H1 (cell line): ENCODE results near the gene SNED1. TPM values are rescaled to one million over a fixed set of nuclear protein-coding genes. Genes with fewer than 3 reads are reported as not detected.

ENCODE experiments used
- BCL11A ChIP-seq, 2 experiments: IDR thresholded peaks; one replicate each; pipeline ENCODE4 v1.6.1; 2011; ENCODE audit warnings: low read depth in 2 of 2, low read length in 2 of 2, mild to moderate bottlenecking in 2 of 2
- KDM4A ChIP-seq: IDR thresholded peaks from one replicate; pipeline ENCODE4 v1.7.1; 2012; ENCODE audit warnings: low read depth, mild to moderate bottlenecking, moderate library complexity, low read length, inconsistent platforms; ENCODE audit not compliant: severe bottlenecking
- MAFK ChIP-seq: IDR thresholded peaks from 2 replicates; pipeline ENCODE4 v1.6.1; 2012; ENCODE audit warnings: low read depth, mild to moderate bottlenecking, improper control_type of control experiment, low read length
- polyA plus RNA-seq, 7 experiments: library from polyadenylated mRNA; depleted of rRNA in 3 of 7; stranded (reverse) in 5 of 7; unstranded in 2 of 7; fragments of >200 nt in 5 of 7; fragments of 200-250 nt in 2 of 7; gene quantifications; 1 replicate in 5 of 7; 2 replicates in 1 of 7; 4 replicates in 1 of 7; pipeline versions ENCODE4 v1.2.1 to v1.2.3, GENCODE V29; 2011 to 2013; ENCODE audit warnings: missing spikeins in 2 of 7, mixed read lengths in 2 of 7
- total RNA-seq: library from RNA; stranded (reverse); fragmentation: NEBNext Ultra II Directional; extraction: Animal tissue kit (Norgen Biotek cat#: 25700); gene quantifications from 2 replicates; pipeline ENCODE4 v1.2.1, GENCODE V29; 2021
- TF ChIP-seq, protein P1 (sequence below): IDR thresholded peaks from 2 replicates; pipeline ENCODE4 v1.6.1; 2012; ENCODE audit warnings: inconsistent platforms

The SNED1 gene
- total and polyA plus RNA-seq, 2 of the 8 experiments (the other 6 are each of a cell fraction or from before 2014, with no cell fraction given), result 1.9 TPM

GRCh38 chr2:241099246-241099645 is 100.8 kb downstream of the SNED1 start (continued):
- TF ChIP-seq BCL11A (IDR thresholded peaks at IDR 0.05; ENCODE audit: low read depth in 2 of 2, low read length in 2 of 2) (no peak), MAFK (no peak), KDM4A (no peak)
- TF ChIP-seq, protein P1, sequence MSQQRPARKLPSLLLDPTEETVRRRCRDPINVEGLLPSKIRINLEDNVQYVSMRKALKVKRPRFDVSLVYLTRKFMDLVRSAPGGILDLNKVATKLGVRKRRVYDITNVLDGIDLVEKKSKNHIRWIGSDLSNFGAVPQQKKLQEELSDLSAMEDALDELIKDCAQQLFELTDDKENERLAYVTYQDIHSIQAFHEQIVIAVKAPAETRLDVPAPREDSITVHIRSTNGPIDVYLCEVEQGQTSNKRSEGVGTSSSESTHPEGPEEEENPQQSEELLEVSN, result no peak
